Stimulated activated CD4-positive, alpha-beta T cell treated with anti-CD3 and anti-CD28 coated beads, Interleukin-1b, Interleukin-23, amount 100 ng/mL, for 1 hour (primary cell): ENCODE measurements around the gene ZFPM1.

Source experiments
- DNase-seq, 2 donors: peaks; one replicate each; pipeline ENCODE4 v3.0.0-alpha.2; 2020; ENCODE audit warnings: low read depth in 2 of 2

The ZFPM1 gene

GRCh38 chr16:88526906-88527185 lies 73.8 kb downstream of the ZFPM1 start:
- DNase-seq, result no peak

GRCh38 chr16:88527186-88527936 lies 74.3 kb downstream of the ZFPM1 start:
- DNase-seq, result peak; percentile 19 to 47

- DNase-seq, result no peak
These were observed 75.1 kb downstream of the ZFPM1 start for GRCh38 chr16:88527937-88528743.

GRCh38 chr16:88528902-88529318 lies 75.8 kb downstream of the ZFPM1 start:
- no peak for DNase-seq

GRCh38 chr16:88529596-88529995 lies 76.5 kb downstream of the ZFPM1 start:
- no peak for DNase-seq

GRCh38 chr16:88530051-88530857 lies 77.2 kb downstream of the ZFPM1 start:
- no peak for DNase-seq

- no peak for DNase-seq
These were observed 77.8 kb downstream of the ZFPM1 start for GRCh38 chr16:88530858-88531203.

GRCh38 chr16:88531346-88531745 lies 78.3 kb downstream of the ZFPM1 start:
- DNase-seq, result no peak

GRCh38 chr16:88531931-88532433 lies 78.9 kb downstream of the ZFPM1 start:
- DNase-seq, result no peak

GRCh38 chr16:88532434-88533241 lies 79.6 kb downstream of the ZFPM1 start:
- no peak for DNase-seq

- no peak for DNase-seq
These were observed 80.4 kb downstream of the ZFPM1 start for GRCh38 chr16:88533381-88533917.

GRCh38 chr16:88533932-88534637 lies 81.0 kb downstream of the ZFPM1 start:
- peak; percentile 64 to 72 for DNase-seq

- no peak for DNase-seq
These were observed 81.6 kb downstream of the ZFPM1 start for GRCh38 chr16:88534638-88535190.

GRCh38 chr16:88535191-88535856 lies 82.2 kb downstream of the ZFPM1 start:
- DNase-seq, result no peak

- no peak for DNase-seq
These were observed 82.8 kb downstream of the ZFPM1 start for GRCh38 chr16:88535857-88536222.

GRCh38 chr16:88536510-88536909 lies 83.4 kb downstream of the ZFPM1 start:
- no peak for DNase-seq

- DNase-seq, result no peak
These were observed 84.1 kb downstream of the ZFPM1 start for GRCh38 chr16:88536971-88537751.

- DNase-seq, result no peak
These were observed 84.8 kb downstream of the ZFPM1 start for GRCh38 chr16:88537859-88538258.
